ENCODE data around the gene GNPDA1. TPM values are rescaled to one million over a fixed set of nuclear protein-coding genes. Genes with fewer than 3 reads are reported as not detected.

Gene GNPDA1
- total RNA-seq, 1 donor from 2014 or later = 89.8 TPM

DNA sequence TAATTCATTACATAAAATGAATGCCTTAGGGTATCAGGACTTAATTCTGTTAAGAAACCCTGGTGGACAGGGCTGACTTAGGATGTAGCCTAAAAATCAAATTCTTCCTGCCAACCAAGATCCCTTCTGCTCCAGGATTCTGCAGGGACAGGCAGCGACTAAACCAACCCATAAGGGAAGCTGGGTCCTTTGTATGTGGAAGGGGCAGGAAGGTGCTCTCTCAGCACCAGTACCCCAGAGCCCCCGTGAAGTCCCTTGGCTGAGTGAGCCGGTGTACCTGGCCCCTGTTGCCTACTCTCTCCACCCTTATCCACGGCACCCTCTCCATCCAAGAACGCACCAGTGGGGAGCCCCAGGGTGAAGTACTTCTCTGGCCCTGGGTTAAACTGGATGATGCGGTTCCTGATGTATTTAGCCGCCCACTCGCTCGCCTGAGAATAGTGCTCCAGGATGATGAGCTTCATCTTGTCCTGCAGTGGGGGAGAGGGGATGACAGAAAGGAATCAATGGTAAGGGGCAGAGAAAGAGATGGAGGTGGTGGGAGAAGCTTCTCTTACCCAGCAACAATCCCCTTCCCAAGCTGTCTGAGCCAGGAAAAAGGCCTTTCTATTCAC, 1.1 kb downstream of the GNPDA1 start:
- Mint-ChIP-seq H3K4me1 (peaks cover 16% of the 10 kb centered on the region), H3K36me3 (peaks cover 12% of the 10 kb centered on the region), H3K4me3 (peak overlapping the region; percentile 82), H3K9me3 (no peaks in the 10 kb centered on the region), H3K27ac (peak overlapping the region; percentile 38), H3K27me3 (ENCODE audit: insufficient read depth, low read depth) (no peaks in the 10 kb centered on the region)
- no peak for DNase-seq (ENCODE audit: low spot score)
- H3K27ac ChIP-seq = no peak overlapping the region
- H3F3A ChIP-seq (ENCODE audit: low read depth) = peaks cover 8% of the 10 kb centered on the region
- H4K20me1 ChIP-seq (ENCODE audit: low read depth) = no peaks in the 10 kb centered on the region
- H3K79me2 ChIP-seq (ENCODE audit: low read depth) = no peaks in the 10 kb centered on the region
- peaks cover 5% of the 10 kb centered on the region for H3K4me1 ChIP-seq
- H2AFZ ChIP-seq (replicated peaks) = no peak overlapping the region
- H3K9me3 ChIP-seq (ENCODE audit: low read depth) = no peaks in the 10 kb centered on the region
- TF ChIP-seq, protein P1, sequence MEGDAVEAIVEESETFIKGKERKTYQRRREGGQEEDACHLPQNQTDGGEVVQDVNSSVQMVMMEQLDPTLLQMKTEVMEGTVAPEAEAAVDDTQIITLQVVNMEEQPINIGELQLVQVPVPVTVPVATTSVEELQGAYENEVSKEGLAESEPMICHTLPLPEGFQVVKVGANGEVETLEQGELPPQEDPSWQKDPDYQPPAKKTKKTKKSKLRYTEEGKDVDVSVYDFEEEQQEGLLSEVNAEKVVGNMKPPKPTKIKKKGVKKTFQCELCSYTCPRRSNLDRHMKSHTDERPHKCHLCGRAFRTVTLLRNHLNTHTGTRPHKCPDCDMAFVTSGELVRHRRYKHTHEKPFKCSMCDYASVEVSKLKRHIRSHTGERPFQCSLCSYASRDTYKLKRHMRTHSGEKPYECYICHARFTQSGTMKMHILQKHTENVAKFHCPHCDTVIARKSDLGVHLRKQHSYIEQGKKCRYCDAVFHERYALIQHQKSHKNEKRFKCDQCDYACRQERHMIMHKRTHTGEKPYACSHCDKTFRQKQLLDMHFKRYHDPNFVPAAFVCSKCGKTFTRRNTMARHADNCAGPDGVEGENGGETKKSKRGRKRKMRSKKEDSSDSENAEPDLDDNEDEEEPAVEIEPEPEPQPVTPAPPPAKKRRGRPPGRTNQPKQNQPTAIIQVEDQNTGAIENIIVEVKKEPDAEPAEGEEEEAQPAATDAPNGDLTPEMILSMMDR (IDR thresholded peaks at IDR 0.05) = no peak
- TF ChIP-seq EZH2 (IDR thresholded peaks at IDR 0.05) (no peak), EZH2phosphoT487 (IDR thresholded peaks at IDR 0.05) (no peak)
- peak overlapping the region; percentile 78 for H3K4me2 ChIP-seq
- H3K4me3 ChIP-seq = peak overlapping the region; percentile 59
- H3K27me3 ChIP-seq = no peaks in the 10 kb centered on the region
- H3K9ac ChIP-seq = no peak overlapping the region
- no peaks in the 10 kb centered on the region for H3K36me3 ChIP-seq

DNA sequence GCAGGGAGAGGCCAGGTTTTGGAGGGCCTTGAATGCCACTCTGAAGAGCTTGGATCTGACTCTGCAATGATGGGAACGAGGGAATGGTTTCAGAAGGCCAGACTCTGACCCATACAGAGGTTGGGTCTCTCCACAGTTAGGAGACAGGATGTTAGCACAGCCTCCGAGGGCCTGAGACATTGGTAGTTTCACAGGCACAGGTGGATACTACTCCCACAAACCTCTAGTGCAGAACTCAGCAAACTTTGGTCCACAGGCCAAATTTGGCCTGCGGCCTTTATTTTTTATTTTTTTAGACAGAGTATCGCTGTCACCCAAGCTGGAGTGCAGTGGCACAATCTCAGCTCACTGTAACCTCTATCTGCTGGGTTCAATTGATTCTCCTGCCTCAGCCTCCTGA, 2.9 kb downstream of the GNPDA1 start:
- peaks cover 8% of the 10 kb centered on the region for H3F3A ChIP-seq (ENCODE audit: low read depth)
- H3K4me2 ChIP-seq = no peak overlapping the region
- H3K27me3 ChIP-seq = no peaks in the 10 kb centered on the region
- Mint-ChIP-seq H3K27me3 (ENCODE audit: insufficient read depth, low read depth) (no peaks in the 10 kb centered on the region), H3K4me1 (peaks cover 16% of the 10 kb centered on the region), H3K27ac (no peak overlapping the region), H3K9me3 (no peaks in the 10 kb centered on the region), H3K4me3 (no peak overlapping the region), H3K36me3 (peaks cover 21% of the 10 kb centered on the region)
- no peak overlapping the region for H3K4me3 ChIP-seq
- H3K27ac ChIP-seq = no peak overlapping the region
- H3K9ac ChIP-seq = no peak overlapping the region
- no peak for TF ChIP-seq EZH2phosphoT487 (IDR thresholded peaks at IDR 0.05)
- TF ChIP-seq, protein P1 (IDR thresholded peaks at IDR 0.05) = no peak
- no peak for TF ChIP-seq EZH2 (IDR thresholded peaks at IDR 0.05)
- no peaks in the 10 kb centered on the region for H3K36me3 ChIP-seq
- H3K9me3 ChIP-seq (ENCODE audit: low read depth) = no peaks in the 10 kb centered on the region
- H3K79me2 ChIP-seq (ENCODE audit: low read depth) = no peaks in the 10 kb centered on the region
- H3K4me1 ChIP-seq = peaks cover 5% of the 10 kb centered on the region
- H2AFZ ChIP-seq (replicated peaks) = no peak overlapping the region
- no peak for DNase-seq (ENCODE audit: low spot score)
- no peaks in the 10 kb centered on the region for H4K20me1 ChIP-seq (ENCODE audit: low read depth)

GRCh38 chr5:142008813-142009212, 4.0 kb downstream of the GNPDA1 start:
- Histone ChIP-seq H2AFZ (replicated peaks) (no peak overlapping the region), H3K79me2 (ENCODE audit: low read depth) (no peaks in the 10 kb centered on the region), H3K27me3 (no peaks in the 10 kb centered on the region), H3F3A (ENCODE audit: low read depth) (peaks cover 6% of the 10 kb centered on the region), H4K20me1 (ENCODE audit: low read depth) (no peaks in the 10 kb centered on the region), H3K4me3 (no peak overlapping the region), H3K4me2 (no peak overlapping the region), H3K36me3 (no peaks in the 10 kb centered on the region), H3K4me1 (peaks cover 5% of the 10 kb centered on the region), H3K9me3 (ENCODE audit: low read depth) (no peaks in the 10 kb centered on the region), H3K9ac (no peak overlapping the region), H3K27ac (no peak overlapping the region)
- no peak for DNase-seq (ENCODE audit: low spot score)
- Mint-ChIP-seq H3K36me3 (peaks cover 22% of the 10 kb centered on the region), H3K27ac (no peak overlapping the region), H3K4me1 (peaks cover 14% of the 10 kb centered on the region), H3K4me3 (no peak overlapping the region), H3K9me3 (no peaks in the 10 kb centered on the region), H3K27me3 (ENCODE audit: insufficient read depth, low read depth) (peaks cover 2% of the 10 kb centered on the region)
- no peak for TF ChIP-seq EZH2 (IDR thresholded peaks at IDR 0.05)
- TF ChIP-seq EZH2phosphoT487 (IDR thresholded peaks at IDR 0.05) = no peak
- TF ChIP-seq, protein P1 (IDR thresholded peaks at IDR 0.05) = no peak
